IMR-90 (cell line): ENCODE measurements around the gene ARHGEF18. TPM values are rescaled to one million over a fixed set of nuclear protein-coding genes. Genes with fewer than 3 reads are reported as not detected.

Experiments used
- ATAC-seq: fragments of 200-7000 bp; cut with Tn5 transposase; 2 replicates; pipeline ENCODE4 v1.9.1; 2020; ENCODE audit warnings: low read depth, mild to moderate bottlenecking, moderate library complexity
- BruUV-seq: library from RNA; stranded (reverse); fragments of 400-500 nt; replicated peaks from 2 replicates; lab custom pipeline; 2021; lab: Mats Ljungman, UMichigan
- CTCF ChIA-PET: fragments of 300-600 bp; formaldehyde crosslinking; extraction: SDS; loops from one replicate; lab custom pipeline; 2021; ENCODE audit warnings: antibody characterized with exemption; lab: Yijun Ruan, JAX
- POLR2A ChIA-PET: fragments of 300-600 bp; sonication (Branson Sonifier 250); formaldehyde crosslinking; loops from one replicate; lab custom pipeline; 2022; ENCODE audit warnings: antibody characterized with exemption; ENCODE audit not compliant: unreplicated experiment; lab: Charles Lee
- DNase-seq: peaks from one replicate; pipeline ENCODE4 v3.0.0; 2013
- H2AFZ ChIP-seq: replicated peaks from 2 replicates; pipeline ENCODE3; 2013; ENCODE audit warnings: low read length, mild to moderate bottlenecking; ENCODE audit not compliant: poor library complexity
- H2AK5ac ChIP-seq: 2 replicates; pipeline ENCODE4 v1.6.1; 2013; ENCODE audit warnings: low read depth, low read length, inconsistent platforms
- H2AK9ac ChIP-seq: replicated peaks from 2 replicates; pipeline ENCODE3; 2013; ENCODE audit warnings: mild to moderate bottlenecking, low read depth, low read length, moderate library complexity; ENCODE audit not compliant: poor library complexity
- H2BK120ac ChIP-seq: 2 replicates; pipeline ENCODE4 v1.6.1; 2013; ENCODE audit warnings: low read depth, low read length, inconsistent platforms
- H2BK15ac ChIP-seq: 3 replicates; pipeline ENCODE4 v1.6.1; 2013; ENCODE audit warnings: low read depth, low read length, inconsistent platforms
- H2BK20ac ChIP-seq: 2 replicates; pipeline ENCODE4 v1.6.1; 2013; ENCODE audit warnings: low read depth, mild to moderate bottlenecking, inconsistent platforms, low read length, moderate library complexity
- H2BK5ac ChIP-seq: 2 replicates; pipeline ENCODE4 v1.6.1; 2013; ENCODE audit warnings: mild to moderate bottlenecking, low read depth, low read length, inconsistent platforms; ENCODE audit not compliant: poor library complexity, severe bottlenecking
- H3K14ac ChIP-seq: replicated peaks from 2 replicates; pipeline ENCODE4 v1.6.1; 2013; ENCODE audit warnings: low read depth, low read length, inconsistent platforms
- H3K18ac ChIP-seq: 2 replicates; pipeline ENCODE4 v1.6.1; 2013; ENCODE audit warnings: low read depth, low read length, control low read depth
- H3K23ac ChIP-seq: 2 replicates; pipeline ENCODE4 v1.6.1; 2013; ENCODE audit warnings: low read depth, low read length, inconsistent platforms
- H3K27ac ChIP-seq: 2 replicates; pipeline ENCODE4 v1.5.1; 2013; ENCODE audit warnings: mild to moderate bottlenecking, control low read depth, low read length; ENCODE audit not compliant: insufficient read depth
- H3K27me3 ChIP-seq: 2 replicates; pipeline ENCODE4 v1.6.1; 2013; ENCODE audit warnings: low read length; ENCODE audit not compliant: control insufficient read depth, insufficient read depth
- H3K36me3 ChIP-seq: 2 replicates; pipeline ENCODE4 v1.6.1; 2013; ENCODE audit warnings: low read length, mixed read lengths; ENCODE audit not compliant: control insufficient read depth, insufficient read depth
- H3K4ac ChIP-seq: 2 replicates; pipeline ENCODE4 v1.6.1; 2013; ENCODE audit warnings: low read depth, low read length, inconsistent platforms
- H3K4me1 ChIP-seq: 2 replicates; pipeline ENCODE4 v1.6.1; 2013; ENCODE audit warnings: low read length, mixed read lengths; ENCODE audit not compliant: control insufficient read depth, insufficient read depth
- H3K4me2 ChIP-seq: 2 replicates; pipeline ENCODE4 v1.6.1; 2013; ENCODE audit warnings: low read depth, mild to moderate bottlenecking, control low read depth, low read length, moderate library complexity
- H3K4me3 ChIP-seq: 2 replicates; pipeline ENCODE4 v1.5.1; 2013; ENCODE audit warnings: low read depth, mild to moderate bottlenecking, control low read depth, low read length, moderate library complexity; ENCODE audit not compliant: insufficient read depth
- H3K56ac ChIP-seq: 2 replicates; pipeline ENCODE4 v1.6.1; 2013; ENCODE audit warnings: low read length, inconsistent platforms; ENCODE audit not compliant: insufficient read depth; ENCODE audit errors: extremely low read depth
- H3K79me1 ChIP-seq, 2 experiments: 2 replicates each; pipeline ENCODE4 v1.6.1; 2013; ENCODE audit warnings: low read length in 2 of 2, inconsistent platforms in 1 of 2, low read depth in 1 of 2
- H3K9ac ChIP-seq: 2 replicates; pipeline ENCODE4 v1.6.1; 2013; ENCODE audit warnings: low read depth, low read length, control low read depth
- H3K9me1 ChIP-seq: 2 replicates; pipeline ENCODE4 v1.6.1; 2013; ENCODE audit warnings: low read length, inconsistent platforms; ENCODE audit not compliant: insufficient read depth
- H3K9me3 ChIP-seq: 2 replicates; pipeline ENCODE4 v1.6.1; 2013; ENCODE audit warnings: low read length; ENCODE audit not compliant: control insufficient read depth, insufficient read depth
- H4K20me1 ChIP-seq: 2 replicates; pipeline ENCODE4 v1.6.1; 2013; ENCODE audit warnings: low read length, inconsistent platforms; ENCODE audit not compliant: insufficient read depth
- H4K5ac ChIP-seq: 2 replicates; pipeline ENCODE4 v1.6.1; 2013; ENCODE audit warnings: mild to moderate bottlenecking, low read depth, low read length, control low read depth
- H4K8ac ChIP-seq, 2 experiments: 2 replicates each; pipeline ENCODE4 v1.6.1; 2013; ENCODE audit warnings: low read depth in 2 of 2, low read length in 2 of 2, control low read depth in 1 of 2, inconsistent platforms in 1 of 2
- H4K91ac ChIP-seq: 2 replicates; pipeline ENCODE4 v1.6.1; 2013; ENCODE audit warnings: low read depth, low read length, inconsistent platforms; ENCODE audit not compliant: insufficient read depth
- MAFK ChIP-seq: IDR thresholded peaks from 2 replicates; pipeline ENCODE4 v1.6.1; 2012; ENCODE audit warnings: low read depth, low read length, improper control_type of control experiment
- MXI1 ChIP-seq: IDR thresholded peaks from 2 replicates; pipeline ENCODE4 v1.6.1; 2012; ENCODE audit warnings: low read depth, mild to moderate bottlenecking, low read length, moderate library complexity, borderline replicate concordance
- NFE2L2 ChIP-seq: fragments of 150-350 bp; IDR thresholded peaks from 2 replicates; pipeline ENCODE4 v1.6.1; 2016; ENCODE audit warnings: low read depth, mild to moderate bottlenecking, low read length
- RCOR1 ChIP-seq: IDR thresholded peaks from 2 replicates; pipeline ENCODE4 v1.6.1; 2012; ENCODE audit warnings: mild to moderate bottlenecking, low read length, improper control_type of control experiment; ENCODE audit not compliant: insufficient replicate concordance
- RFX5 ChIP-seq: IDR thresholded peaks from 2 replicates; pipeline ENCODE4 v1.8.0; 2012; ENCODE audit warnings: low read depth, mild to moderate bottlenecking, low read length, moderate library complexity
- SMC3 ChIP-seq: fragments of 150-350 bp; IDR thresholded peaks from 2 replicates; pipeline ENCODE4 v1.6.1; 2016; ENCODE audit warnings: low read depth, mild to moderate bottlenecking, antibody characterized with exemption, low read length, moderate library complexity
- WGBS, 2 experiments: methylation state at CpG; one replicate each; pipeline versions ENCODE4 v1.1.5 to v1.1.7; 2013; ENCODE audit warnings: missing lambda C conversion rate in 2 of 2; ENCODE audit not compliant: insufficient read length in 1 of 2; ENCODE audit errors: extremely low coverage in 2 of 2; 5-methylcytosine and 5-hydroxymethylcytosine counted together
- dilution Hi-C: fragments of 300-500 bp; cut with HindIII; formaldehyde crosslinking; loops from one replicate; pipeline ENCODE4 v1.14.3; 2018; ENCODE audit warnings: low sequenced_read_pairs; ENCODE audit not compliant: unreplicated experiment
- in situ Hi-C: fragments of 300-500 bp; cut with MboI; formaldehyde crosslinking; loops from 3 replicates; pipeline ENCODE4 v1.14.3; 2019; ENCODE audit warnings: low sequenced_read_pairs, inconsistent platforms, mixed read lengths
- intact Hi-C: fragments of 100-400 bp; cut with micrococcal nuclease; formaldehyde crosslinking; loops from 2 replicates; pipeline ENCODE4 v1.10.0; 2022
- polyA plus RNA-seq, 3 experiments: library from polyadenylated mRNA; depleted of rRNA; stranded (reverse); fragments of >200 nt; gene quantifications; 2 replicates each; pipeline ENCODE4 v1.2.3, GENCODE V29; 2012; ENCODE audit warnings: low replicate concordance in 1 of 3
- total RNA-seq: library from RNA; depleted of rRNA; stranded (reverse); fragments of >200 nt; gene quantifications from 2 replicates; pipeline ENCODE4 v1.2.3, GENCODE V29; 2012
- TF ChIP-seq, protein P1 (sequence below): conservative IDR thresholded peaks from 2 replicates; pipeline ENCODE4 v1.5.1; 2012; ENCODE audit warnings: mild to moderate bottlenecking, low read depth, low read length, improper control_type of control experiment

The ARHGEF18 gene
- total and polyA plus RNA-seq, 2 of the 4 experiments (the other 2 are of a cell fraction), result 11.6 to 12.4 TPM

DNA sequence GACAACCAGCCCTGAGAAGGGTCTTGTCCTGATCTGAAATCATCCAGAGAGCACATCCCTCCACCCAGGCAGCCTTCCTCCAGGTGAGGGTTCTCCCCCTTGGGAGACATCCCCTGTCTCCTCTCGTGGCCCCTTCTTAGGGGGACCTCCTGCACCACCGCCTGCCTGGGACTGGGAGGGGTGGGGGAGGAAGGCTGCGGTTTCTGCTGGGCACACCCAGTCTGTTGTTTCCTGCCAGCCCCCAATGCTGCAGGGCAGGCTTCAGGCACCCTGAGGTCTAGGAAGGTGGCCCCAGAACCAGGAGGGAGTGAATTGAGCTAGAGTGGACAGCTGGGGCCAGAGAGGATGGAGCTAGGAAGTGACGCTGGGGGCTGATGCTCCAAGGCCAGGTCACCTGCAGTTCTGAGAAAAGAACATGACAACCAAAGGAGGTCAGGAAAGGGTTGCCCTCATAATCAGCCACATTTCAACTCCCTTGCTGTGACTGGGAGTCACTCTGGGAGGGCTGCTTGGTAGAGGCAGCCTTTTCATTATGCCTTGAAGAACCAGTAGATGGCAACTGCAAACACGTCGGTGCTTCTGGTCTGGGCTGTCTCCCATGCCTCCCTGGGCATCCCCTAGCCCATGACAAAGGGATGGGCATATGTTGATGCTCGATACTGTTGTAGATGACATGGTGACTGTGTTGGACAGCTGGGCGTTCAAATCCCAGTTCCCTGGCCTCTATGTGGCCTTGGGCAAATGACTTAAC is 1.4 kb downstream of the ARHGEF18 start:
- Histone ChIP-seq H3K9me3 (peaks cover 2% of the 10 kb centered on the region), H3K4me1 (no peaks in the 10 kb centered on the region), H3K18ac (no peak overlapping the region), H3K9ac (no peak overlapping the region), H2BK20ac (no peak overlapping the region), H3K27me3 (peaks cover 2% of the 10 kb centered on the region), H2AK5ac (no peak overlapping the region), H2AK9ac (no peak overlapping the region), H3K4me2 (no peak overlapping the region), H3K23ac (no peak overlapping the region), H3K9me1 (no peaks in the 10 kb centered on the region), H3K4ac (no peak overlapping the region), H3K27ac (no peak overlapping the region), H3K4me3 (no peak overlapping the region), H3K14ac (no peak overlapping the region), H4K91ac (no peak overlapping the region), H2AFZ (no peak overlapping the region), H3K79me1 (no peaks in the 10 kb centered on the region), H2BK120ac (no peak overlapping the region), H4K5ac (no peak overlapping the region), H4K8ac (no peak overlapping the region), H4K20me1 (no peaks in the 10 kb centered on the region), H2BK15ac (no peak overlapping the region), H3K36me3 (no peaks in the 10 kb centered on the region), H2BK5ac (no peak overlapping the region), H3K56ac (no peak overlapping the region)
- POLR2A ChIA-PET, result no interaction called here
- CTCF ChIA-PET, result no interaction called here
- DNase-seq, result no peak
- dilution Hi-C loops, result no loop called here
- BruUV-seq, result no TSS peak
- in situ Hi-C loops, result no loop called here
- TF ChIP-seq, protein P1, sequence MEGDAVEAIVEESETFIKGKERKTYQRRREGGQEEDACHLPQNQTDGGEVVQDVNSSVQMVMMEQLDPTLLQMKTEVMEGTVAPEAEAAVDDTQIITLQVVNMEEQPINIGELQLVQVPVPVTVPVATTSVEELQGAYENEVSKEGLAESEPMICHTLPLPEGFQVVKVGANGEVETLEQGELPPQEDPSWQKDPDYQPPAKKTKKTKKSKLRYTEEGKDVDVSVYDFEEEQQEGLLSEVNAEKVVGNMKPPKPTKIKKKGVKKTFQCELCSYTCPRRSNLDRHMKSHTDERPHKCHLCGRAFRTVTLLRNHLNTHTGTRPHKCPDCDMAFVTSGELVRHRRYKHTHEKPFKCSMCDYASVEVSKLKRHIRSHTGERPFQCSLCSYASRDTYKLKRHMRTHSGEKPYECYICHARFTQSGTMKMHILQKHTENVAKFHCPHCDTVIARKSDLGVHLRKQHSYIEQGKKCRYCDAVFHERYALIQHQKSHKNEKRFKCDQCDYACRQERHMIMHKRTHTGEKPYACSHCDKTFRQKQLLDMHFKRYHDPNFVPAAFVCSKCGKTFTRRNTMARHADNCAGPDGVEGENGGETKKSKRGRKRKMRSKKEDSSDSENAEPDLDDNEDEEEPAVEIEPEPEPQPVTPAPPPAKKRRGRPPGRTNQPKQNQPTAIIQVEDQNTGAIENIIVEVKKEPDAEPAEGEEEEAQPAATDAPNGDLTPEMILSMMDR, result no peak
- TF ChIP-seq MAFK, result no peak
- no peak for TF ChIP-seq RFX5
- TF ChIP-seq MXI1, result no peak
- no peak for TF ChIP-seq SMC3
- no peak for TF ChIP-seq NFE2L2
- no peak for TF ChIP-seq RCOR1
- intact Hi-C loops, result no loop called here
- WGBS, 2 experiments, result 60% methylated on average over 2 of the region's 8 CpGs; no CpG with 5 or more reads in 1 of the 2 experiments
- ATAC-seq, result no peak
